ENCODE results near the gene B3GAT2. TPM values are rescaled to one million over a fixed set of nuclear protein-coding genes. Genes with fewer than 3 reads are reported as not detected.

Gene B3GAT2
- polyA plus RNA-seq, 1 donor (not counting 4 experiments of a cell fraction or from before 2014, with no cell fraction given) = 0.01 TPM

- H3K27me3 ChIP-seq (ENCODE audit: control insufficient read depth, extremely low read depth, insufficient read depth, low read length) = no peaks in the 10 kb centered on the region
- no peak overlapping the region for H3K9ac ChIP-seq (ENCODE audit: control insufficient read depth, extremely low read depth, insufficient read depth, low read length)
- no peak overlapping the region for H3K4me2 ChIP-seq (ENCODE audit: control insufficient read depth, extremely low read depth, insufficient read depth, low read depth, low read length)
- no peaks in the 10 kb centered on the region for H4K20me1 ChIP-seq (ENCODE audit: control insufficient read depth, extremely low read depth, insufficient read depth, low read length)
- H3K36me3 ChIP-seq (ENCODE audit: control insufficient read depth in 2 of 2, extremely low read depth in 1 of 2, insufficient read depth in 2 of 2, low read length in 2 of 2) = no peaks in the 10 kb centered on the region
- FAIRE-seq = no peak
- H3K4me3 ChIP-seq (ENCODE audit: control insufficient read depth in 2 of 3, extremely low read depth in 1 of 3, insufficient read depth in 2 of 3, low read depth in 1 of 3, low read length in 3 of 3) = no peak overlapping the region
- TF ChIP-seq EZH2 (IDR thresholded peaks at IDR 0.05; ENCODE audit: low read length) = no peak
- no peak for TF ChIP-seq CTCF (optimal IDR thresholded peaks at IDR 0.05 in 1 of 3, IDR thresholded peaks at IDR 0.05 in 1 of 3, conservative IDR thresholded peaks at IDR 0.05 in 1 of 3; ENCODE audit: extremely low read depth in 1 of 3, insufficient read depth in 2 of 3, low read length in 3 of 3)
- no peaks in the 10 kb centered on the region for H3K4me1 ChIP-seq (ENCODE audit: control insufficient read depth, extremely low read depth, insufficient read depth, low read length)
- no peaks in the 10 kb centered on the region for H3K79me2 ChIP-seq (ENCODE audit: control insufficient read depth, insufficient read depth, low read length)
- dilution Hi-C loops (cut with MboI; ENCODE audit: extremely low pct_ligation_motif_present, low sequenced_read_pairs) = no loop called here
- H2AFZ ChIP-seq (ENCODE audit: control insufficient read depth, low read length) = no peak overlapping the region
- DNase-seq (ENCODE audit: low read depth, low spot score) = no peak
- H3K9me1 ChIP-seq (ENCODE audit: control insufficient read depth, extremely low read depth, insufficient read depth, low read length) = no peaks in the 10 kb centered on the region
- no peaks in the 10 kb centered on the region for H3K9me3 ChIP-seq (ENCODE audit: control insufficient read depth, low read depth, low read length)
- H3K27ac ChIP-seq (ENCODE audit: control insufficient read depth, insufficient read depth, low read length) = no peak overlapping the region
Observed at GRCh38 chr6:70995411-70995810, 38.6 kb upstream of the B3GAT2 start.

- Histone ChIP-seq H4K20me1 (ENCODE audit: control insufficient read depth, extremely low read depth, insufficient read depth, low read length) (no peaks in the 10 kb centered on the region), H3K9ac (ENCODE audit: control insufficient read depth, extremely low read depth, insufficient read depth, low read length) (no peak overlapping the region), H3K9me1 (ENCODE audit: control insufficient read depth, extremely low read depth, insufficient read depth, low read length) (no peaks in the 10 kb centered on the region), H3K79me2 (ENCODE audit: control insufficient read depth, insufficient read depth, low read length) (no peaks in the 10 kb centered on the region), H3K36me3 (ENCODE audit: control insufficient read depth in 2 of 2, extremely low read depth in 1 of 2, insufficient read depth in 2 of 2, low read length in 2 of 2) (no peaks in the 10 kb centered on the region), H3K4me3 (ENCODE audit: control insufficient read depth in 2 of 3, extremely low read depth in 1 of 3, insufficient read depth in 2 of 3, low read depth in 1 of 3, low read length in 3 of 3) (no peak overlapping the region), H3K9me3 (ENCODE audit: control insufficient read depth, low read depth, low read length) (no peaks in the 10 kb centered on the region), H2AFZ (ENCODE audit: control insufficient read depth, low read length) (no peak overlapping the region), H3K27ac (ENCODE audit: control insufficient read depth, insufficient read depth, low read length) (no peak overlapping the region), H3K27me3 (ENCODE audit: control insufficient read depth, extremely low read depth, insufficient read depth, low read length) (no peaks in the 10 kb centered on the region), H3K4me2 (ENCODE audit: control insufficient read depth, extremely low read depth, insufficient read depth, low read depth, low read length) (no peak overlapping the region), H3K4me1 (ENCODE audit: control insufficient read depth, extremely low read depth, insufficient read depth, low read length) (no peaks in the 10 kb centered on the region)
- FAIRE-seq (no peak), DNase-seq (ENCODE audit: low read depth, low spot score) (no peak)
- TF ChIP-seq EZH2 (IDR thresholded peaks at IDR 0.05; ENCODE audit: low read length) = no peak
- no peak for TF ChIP-seq CTCF (optimal IDR thresholded peaks at IDR 0.05 in 1 of 3, IDR thresholded peaks at IDR 0.05 in 1 of 3, conservative IDR thresholded peaks at IDR 0.05 in 1 of 3; ENCODE audit: extremely low read depth in 1 of 3, insufficient read depth in 2 of 3, low read length in 3 of 3)
- dilution Hi-C loops (cut with MboI; ENCODE audit: extremely low pct_ligation_motif_present, low sequenced_read_pairs) = no loop called here
Observed at GRCh38 chr6:70991253-70991652, 34.4 kb upstream of the B3GAT2 start.
